GM12878 (cell line): Measurements from ENCODE around the gene CNDP2. TPM values are rescaled to one million over a fixed set of nuclear protein-coding genes. Genes with fewer than 3 reads are reported as not detected.

Experiments
- BCL3 ChIP-seq: IDR thresholded peaks from 2 replicates; pipeline ENCODE4 v1.6.1; 2011; ENCODE audit warnings: borderline replicate concordance, low read depth, mild to moderate bottlenecking, moderate library complexity, low read length; ENCODE audit not compliant: insufficient read depth, poor library complexity, severe bottlenecking
- CREM ChIP-seq: IDR thresholded peaks from 2 replicates; pipeline ENCODE4 v1.6.1; 2014; ENCODE audit warnings: antibody characterized with exemption, low read depth
- MEF2B ChIP-seq: fragments of 450-650 bp; IDR thresholded peaks from 2 replicates; pipeline ENCODE4 v1.6.1; 2018; ENCODE audit warnings: mild to moderate bottlenecking, moderate library complexity; ENCODE audit not compliant: partially characterized antibody, poor library complexity, severe bottlenecking
- MYB ChIP-seq: fragments of 150-350 bp; IDR thresholded peaks from 2 replicates; pipeline ENCODE4 v1.6.1; 2014; ENCODE audit warnings: mild to moderate bottlenecking, low read depth, low read length, borderline replicate concordance
- NFYA ChIP-seq: IDR thresholded peaks from 2 replicates; pipeline ENCODE4 v1.6.1; 2011; ENCODE audit warnings: low read depth, mild to moderate bottlenecking, low read length, improper control_type of control experiment, borderline replicate concordance
- ZBTB11 ChIP-seq: fragments of 450-650 bp; formaldehyde crosslinking; IDR thresholded peaks from 2 replicates; pipeline ENCODE4 v1.5.0; 2022; ENCODE audit warnings: mild to moderate bottlenecking, missing genetic modification characterization
- ZNF217 ChIP-seq: fragments of 450-650 bp; IDR thresholded peaks from 2 replicates; pipeline ENCODE4 v1.6.1; 2017; ENCODE audit warnings: antibody characterized with exemption, mild to moderate bottlenecking
- ZNF687 ChIP-seq: fragments of 450-650 bp; IDR thresholded peaks from 2 replicates; pipeline ENCODE4 v1.6.1; 2017; ENCODE audit warnings: mild to moderate bottlenecking, moderate library complexity
- polyA plus RNA-seq, 11 experiments: library from polyadenylated mRNA; depleted of rRNA in 4 of 11; unstranded in 6 of 11; stranded (reverse) in 5 of 11; fragments of >200 nt; fragmentation: Nextera tagmentation in 4 of 11; fragmentation: Illumina TruSeq in 1 of 11; extraction: Ambion mirVana in 4 of 11; extraction: Trizol in 1 of 11; gene quantifications; 1 replicate in 1 of 11; 2 replicates in 10 of 11; pipeline versions ENCODE4 v1.2.1 to v1.2.3, GENCODE V29; 2011 to 2016; ENCODE audit warnings: inconsistent platforms in 2 of 11, missing spikeins in 2 of 11, low read depth in 1 of 11
- total RNA-seq, 4 experiments: library from RNA; depleted of rRNA in 3 of 4; stranded (reverse); fragments of >200 nt in 3 of 4; fragmentation: Illumina TruSeq in 1 of 4; extraction: Trizol in 1 of 4; gene quantifications; 2 replicates each; pipeline versions ENCODE4 v1.2.1 to v1.2.3, GENCODE V29; 2013 to 2021

Gene CNDP2
- total and polyA plus RNA-seq, 10 of the 15 experiments (the other 5 are each of a cell fraction or from before 2014, with no cell fraction given): 63.5 to 213 (median 158) TPM

- no peak for TF ChIP-seq ZBTB11 (CRISPR knock-in tag)
- no peak for TF ChIP-seq ZNF217
- TF ChIP-seq CREM: no peak
- no peak for TF ChIP-seq MEF2B
- no peak for TF ChIP-seq BCL3
- TF ChIP-seq ZNF687: no peak
- TF ChIP-seq NFYA: no peak
- no peak for TF ChIP-seq MYB
These were observed 17.8 kb upstream of the CNDP2 start (continued) for GRCh38 chr18:74478316-74478715.
